Measurements from ENCODE around the gene ASPA.
"Not testable (repeated sequence)": the region's sequence is repeated elsewhere in the genome, so short reads cannot be mapped to it uniquely, and the experiment has no call there.

The ASPA gene

GRCh38 chr17:3510090-3510489 lies 34.3 kb downstream of the ASPA start:
- DNase-seq = no peak

- no peak for DNase-seq
These were observed 36.2 kb downstream of the ASPA start for GRCh38 chr17:3511852-3512504.

GRCh38 chr17:3512505-3513171 lies 36.8 kb downstream of the ASPA start:
- no peak for DNase-seq

GRCh38 chr17:3513305-3514035 lies 37.7 kb downstream of the ASPA start:
- DNase-seq = no peak

GRCh38 chr17:3514167-3514566 lies 38.4 kb downstream of the ASPA start:
- not testable (repeated sequence) for DNase-seq

- no peak for DNase-seq
These were observed 39.1 kb downstream of the ASPA start for GRCh38 chr17:3514873-3515272.

DNA sequence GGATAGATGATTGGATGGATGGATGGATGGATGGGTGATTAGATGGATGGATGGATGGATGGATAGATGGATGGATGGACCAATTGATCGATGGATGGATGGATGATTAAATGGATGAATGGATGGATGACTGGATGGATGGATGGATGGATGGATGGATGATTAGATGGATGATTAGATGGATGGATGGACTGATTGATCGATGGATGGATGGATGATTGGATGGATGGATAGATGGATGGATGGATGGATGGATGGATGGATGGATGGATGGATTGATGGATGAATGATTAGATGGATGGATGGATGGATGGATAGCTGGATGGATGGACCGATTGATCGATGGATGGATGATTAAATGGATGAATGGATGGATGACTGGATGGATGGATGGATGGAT lies 43.7 kb downstream of the ASPA start:
- not testable (repeated sequence) for DNase-seq

DNA sequence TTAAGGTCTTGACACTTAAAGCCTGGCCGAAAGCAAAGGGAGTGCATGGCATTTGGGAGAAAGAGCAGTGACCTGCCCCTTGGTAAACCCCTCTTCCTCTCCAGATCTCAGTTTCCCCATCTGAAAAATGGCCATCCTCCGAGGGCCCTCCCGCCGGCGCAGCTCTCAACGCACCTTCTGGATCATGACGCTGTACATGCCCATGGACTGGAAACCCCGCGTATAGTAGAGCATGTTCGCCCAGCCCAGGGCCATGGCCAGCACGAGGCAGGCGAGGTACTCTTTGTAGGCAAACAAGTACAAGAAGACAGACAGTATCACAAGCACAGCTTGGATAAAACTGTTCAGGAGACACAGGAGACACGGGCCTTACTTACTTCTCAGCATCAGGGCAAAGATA lies 48.2 kb downstream of the ASPA start:
- DNase-seq = no peak

DNA sequence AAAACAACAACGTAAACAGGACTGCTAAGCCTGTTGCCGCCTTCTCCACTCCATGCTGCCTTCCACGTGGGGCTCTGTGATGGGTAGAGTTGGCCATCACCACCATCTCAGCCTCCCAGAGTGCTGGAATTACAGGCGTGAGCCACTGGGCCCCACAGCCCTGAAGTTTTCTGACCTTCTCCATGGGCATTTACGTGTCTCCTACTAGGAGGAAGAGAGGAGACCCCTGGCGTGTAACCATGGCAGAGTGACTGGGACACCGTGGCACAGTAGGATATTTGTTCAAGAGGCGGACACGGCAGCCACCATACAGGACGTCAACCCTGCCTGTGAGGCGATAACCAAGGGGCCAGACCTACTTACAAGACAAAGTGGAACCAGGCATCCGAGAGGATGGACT lies 50.7 kb downstream of the ASPA start:
- DNase-seq = no peak

GRCh38 chr17:3526971-3527370 lies 51.2 kb downstream of the ASPA start:
- no peak for DNase-seq

DNA sequence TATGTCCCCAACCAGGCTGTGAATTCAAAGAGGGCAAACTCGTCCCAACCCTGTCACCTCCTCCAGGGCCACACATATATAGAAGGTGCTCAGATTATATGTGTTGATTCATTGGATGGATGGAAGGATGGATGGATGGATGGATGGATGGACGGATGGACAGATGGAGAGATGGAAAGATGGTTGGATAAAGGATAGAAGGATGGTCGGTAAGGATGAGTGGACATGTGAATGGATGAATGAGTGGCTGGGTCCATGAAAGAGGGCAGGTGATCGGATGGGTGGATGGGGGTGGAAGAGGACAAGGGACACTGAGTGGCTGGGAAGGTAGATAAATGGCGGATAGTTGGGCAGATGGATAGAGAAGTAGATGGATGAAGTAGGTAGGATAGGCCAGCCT lies 51.7 kb downstream of the ASPA start:
- DNase-seq = no peak

DNA sequence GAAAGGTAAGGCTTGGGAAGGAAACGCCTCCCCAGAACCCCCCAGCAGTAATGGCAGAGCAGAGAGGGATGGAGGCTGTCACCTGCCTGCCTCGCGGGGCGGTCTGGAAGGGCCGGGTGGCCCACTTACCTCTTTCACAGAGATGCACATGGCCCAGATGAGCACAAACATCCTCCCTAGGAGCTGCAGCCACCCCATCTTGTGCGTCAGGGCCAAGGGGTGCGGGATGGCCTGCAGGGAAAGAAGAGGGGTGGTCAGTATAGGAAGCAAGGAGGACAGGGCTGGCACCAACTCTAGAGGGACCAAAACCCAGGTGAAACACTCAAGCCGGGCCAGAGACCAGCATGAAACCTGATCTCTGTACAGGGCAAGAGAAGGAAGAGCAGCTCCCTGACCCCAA lies 52.1 kb downstream of the ASPA start:
- DNase-seq = no peak

- DNase-seq = no peak
These were observed 52.6 kb downstream of the ASPA start for GRCh38 chr17:3528403-3528851.

DNA sequence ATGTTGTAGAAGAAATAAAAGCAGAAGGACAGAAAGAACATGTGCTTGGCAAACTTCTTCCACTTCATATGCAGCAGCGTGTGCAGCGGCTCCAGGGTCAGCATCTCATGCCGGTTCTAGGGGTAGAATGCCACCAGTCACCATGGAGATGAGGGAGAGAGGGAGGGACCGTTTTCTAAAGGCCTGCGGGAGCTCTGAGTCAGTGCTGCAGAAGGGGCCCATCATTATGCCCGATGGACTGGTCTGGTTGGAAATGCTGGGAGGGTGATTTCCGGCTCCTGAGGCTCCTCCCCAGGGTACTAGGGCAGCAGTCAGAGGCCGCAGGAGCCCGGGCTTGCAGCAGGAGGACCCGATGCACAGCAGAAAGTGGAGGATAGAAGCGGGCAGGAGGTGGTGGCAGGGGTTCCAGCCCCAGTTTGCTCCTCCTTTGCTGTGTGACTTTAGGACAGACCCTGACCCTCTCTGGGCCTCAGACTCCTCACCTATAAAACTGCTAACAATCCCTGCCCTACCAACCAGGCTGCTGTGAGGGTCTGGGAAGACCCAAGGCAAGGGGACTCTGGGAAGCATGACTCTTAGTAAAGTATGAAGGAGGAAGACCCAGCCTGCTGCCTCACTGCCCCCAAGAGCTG lies 53.2 kb downstream of the ASPA start:
- DNase-seq = no peak

GRCh38 chr17:3529817-3530741 lies 54.3 kb downstream of the ASPA start:
- DNase-seq = no peak

DNA sequence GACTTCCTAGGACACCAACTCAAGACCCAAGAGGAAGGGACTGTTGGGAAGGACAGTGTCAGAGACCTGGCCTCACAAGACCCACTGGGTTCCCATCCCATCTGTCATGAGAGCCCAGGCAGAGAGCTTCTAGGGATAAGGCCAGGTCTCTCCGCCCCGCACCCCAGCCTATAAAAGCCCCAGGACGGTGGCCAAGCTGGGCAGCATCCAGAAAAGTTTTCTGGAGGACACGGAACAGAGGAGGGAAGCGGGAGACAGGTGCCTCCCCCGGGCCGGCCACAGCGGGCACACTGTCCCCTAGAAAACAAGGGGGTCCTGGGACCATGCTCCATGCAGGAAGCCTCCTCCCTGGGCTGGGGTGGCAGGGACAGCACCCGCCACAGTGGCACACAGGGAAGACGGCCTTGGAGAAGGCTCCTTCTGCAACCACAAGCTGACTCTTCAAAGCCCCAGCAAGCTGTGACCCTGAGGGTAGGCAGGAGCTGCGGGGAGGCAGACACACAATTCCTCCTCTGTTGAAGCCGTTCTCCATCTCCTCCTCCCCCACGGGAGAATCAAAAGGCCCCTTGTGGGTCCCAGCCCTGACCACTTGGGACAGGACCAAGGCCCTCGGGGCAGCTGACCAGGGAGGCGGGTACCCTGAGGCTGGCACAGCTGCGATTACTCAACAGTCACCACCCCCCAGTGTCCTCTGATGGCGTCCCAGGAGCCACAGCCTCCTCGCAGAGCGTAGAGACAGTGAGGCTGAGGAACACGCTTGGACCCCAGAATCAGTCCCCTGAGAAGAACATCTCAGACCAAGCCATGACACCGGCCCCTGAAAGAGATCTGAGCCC lies 55.7 kb downstream of the ASPA start:
- DNase-seq = no peak

DNA sequence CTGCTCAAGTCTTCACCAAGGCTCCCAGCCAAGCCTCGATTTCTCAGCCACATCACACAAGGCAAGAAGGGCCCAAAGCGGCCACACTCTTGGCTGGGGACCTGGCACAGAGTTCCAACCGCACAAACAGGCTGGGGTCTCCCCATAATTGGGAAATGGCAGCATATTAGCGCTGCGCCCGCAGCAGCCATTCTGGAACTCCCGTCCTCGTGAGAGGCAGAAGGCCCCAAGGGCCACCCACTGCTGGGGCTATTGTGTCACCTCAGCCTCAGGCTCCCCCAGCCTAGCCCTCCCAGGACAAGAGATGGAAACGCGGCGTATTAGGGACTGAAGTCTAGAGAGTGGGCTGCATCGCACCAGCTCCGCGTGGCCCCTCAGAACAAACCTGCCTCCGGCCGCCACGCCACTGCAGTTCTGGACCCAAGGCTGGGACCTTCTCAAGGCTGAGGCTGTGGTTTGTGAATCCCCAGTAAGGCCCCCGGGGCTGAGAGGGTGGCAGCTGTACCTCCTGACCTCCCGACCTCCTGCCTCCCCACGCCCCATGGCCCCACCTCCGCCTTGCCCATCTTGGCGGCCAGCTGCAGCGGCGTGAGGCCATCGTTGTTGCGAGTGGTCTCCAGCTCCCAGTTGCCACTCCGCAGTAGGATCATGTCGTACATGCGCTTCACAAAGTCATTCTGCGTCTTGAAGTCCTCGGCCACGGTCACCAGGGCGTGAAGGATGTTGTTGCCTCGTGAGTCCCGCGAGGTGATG lies 56.5 kb downstream of the ASPA start:
- no peak for DNase-seq

DNA sequence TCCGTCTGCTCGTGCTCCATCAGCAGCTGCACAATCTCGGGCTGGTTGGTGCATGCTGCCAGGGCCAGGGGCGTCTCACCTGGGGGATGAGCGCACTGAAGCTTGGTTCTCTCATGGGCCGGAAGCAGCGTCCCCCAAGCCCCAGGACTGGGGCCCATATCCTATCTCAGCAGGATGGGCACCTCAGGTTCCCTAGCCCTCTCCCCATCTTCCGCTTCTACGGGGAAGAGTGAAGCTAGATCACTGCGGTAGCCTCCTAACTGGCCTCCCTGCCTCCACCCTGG lies 57.0 kb downstream of the ASPA start:
- no peak for DNase-seq

DNA sequence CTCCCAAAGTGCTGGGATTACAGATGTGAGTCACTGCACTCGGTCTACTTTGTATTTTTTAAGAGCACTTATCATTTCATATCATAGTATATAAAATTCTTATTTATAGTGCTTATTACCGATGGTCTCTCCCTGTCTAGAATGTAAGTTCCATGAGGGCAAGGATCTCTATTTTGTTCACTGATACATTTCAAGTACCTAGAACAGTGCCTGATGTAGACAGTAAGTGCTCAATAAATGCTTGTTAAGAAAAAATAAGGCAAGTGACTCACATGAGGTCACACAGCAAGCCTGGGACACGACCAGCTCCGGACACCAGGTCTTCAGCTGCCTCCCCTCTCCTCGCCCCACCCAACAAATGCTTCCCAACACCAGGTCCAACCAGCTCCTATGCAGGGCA lies 58.0 kb downstream of the ASPA start:
- DNase-seq = no peak

GRCh38 chr17:3534881-3535252 lies 59.1 kb downstream of the ASPA start:
- no peak for DNase-seq

Data from activated CD8-positive, alpha-beta memory T cell treated with anti-CD3 and anti-CD28 coated beads for 24 hours (primary cell).